GM18507 (cell line): ENCODE data around the gene SNAP91.
"Not testable (repeated sequence)": the region's sequence is repeated elsewhere in the genome, so short reads cannot be mapped to it uniquely, and the experiment has no call there.

ENCODE experiments used
- DNase-seq: peaks from one replicate; pipeline ENCODE4 v3.0.0; 2011; ENCODE audit warnings: low read depth; ENCODE audit not compliant: insufficient read length; ENCODE audit errors: extremely low spot score
- FAIRE-seq: peaks from 2 replicates; lab custom pipeline; 2011; peaks lifted over from hg19 to GRCh38; lab: Jason Lieb, UNC

The SNAP91 gene, protein sequence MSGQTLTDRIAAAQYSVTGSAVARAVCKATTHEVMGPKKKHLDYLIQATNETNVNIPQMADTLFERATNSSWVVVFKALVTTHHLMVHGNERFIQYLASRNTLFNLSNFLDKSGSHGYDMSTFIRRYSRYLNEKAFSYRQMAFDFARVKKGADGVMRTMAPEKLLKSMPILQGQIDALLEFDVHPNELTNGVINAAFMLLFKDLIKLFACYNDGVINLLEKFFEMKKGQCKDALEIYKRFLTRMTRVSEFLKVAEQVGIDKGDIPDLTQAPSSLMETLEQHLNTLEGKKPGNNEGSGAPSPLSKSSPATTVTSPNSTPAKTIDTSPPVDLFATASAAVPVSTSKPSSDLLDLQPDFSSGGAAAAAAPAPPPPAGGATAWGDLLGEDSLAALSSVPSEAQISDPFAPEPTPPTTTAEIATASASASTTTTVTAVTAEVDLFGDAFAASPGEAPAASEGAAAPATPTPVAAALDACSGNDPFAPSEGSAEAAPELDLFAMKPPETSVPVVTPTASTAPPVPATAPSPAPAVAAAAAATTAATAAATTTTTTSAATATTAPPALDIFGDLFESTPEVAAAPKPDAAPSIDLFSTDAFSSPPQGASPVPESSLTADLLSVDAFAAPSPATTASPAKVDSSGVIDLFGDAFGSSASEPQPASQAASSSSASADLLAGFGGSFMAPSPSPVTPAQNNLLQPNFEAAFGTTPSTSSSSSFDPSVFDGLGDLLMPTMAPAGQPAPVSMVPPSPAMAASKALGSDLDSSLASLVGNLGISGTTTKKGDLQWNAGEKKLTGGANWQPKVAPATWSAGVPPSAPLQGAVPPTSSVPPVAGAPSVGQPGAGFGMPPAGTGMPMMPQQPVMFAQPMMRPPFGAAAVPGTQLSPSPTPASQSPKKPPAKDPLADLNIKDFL

GRCh38 chr6:83708970-83709747, at the start of gene SNAP91:
SNAP91 (minus strand) TSS chr6:83709101; CDS start chr6:83707927, 1,174 bp downstream.
- no peak for FAIRE-seq
- no peak for DNase-seq

DNA sequence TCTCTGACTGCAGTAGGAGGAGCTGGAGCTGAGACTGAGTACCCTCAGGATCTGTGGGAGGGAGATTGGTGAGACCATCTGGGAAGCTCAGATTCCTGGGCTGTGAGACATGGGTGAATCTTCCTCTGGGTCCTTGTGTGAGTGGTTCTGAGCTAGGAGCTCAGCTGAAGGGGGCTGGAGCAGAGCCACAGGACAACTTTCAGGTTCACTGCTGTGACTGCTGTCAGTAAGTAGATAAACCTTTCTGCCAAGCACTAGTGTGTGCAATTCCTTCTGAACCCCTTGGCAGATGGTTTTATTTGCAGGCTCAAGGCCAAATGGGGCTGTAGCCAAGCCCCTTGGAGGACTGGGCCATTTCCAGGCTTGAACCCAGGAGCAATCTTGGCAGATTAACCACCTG, 49.6 kb upstream of the SNAP91 start:
- FAIRE-seq (no peak), DNase-seq (no peak)

DNA sequence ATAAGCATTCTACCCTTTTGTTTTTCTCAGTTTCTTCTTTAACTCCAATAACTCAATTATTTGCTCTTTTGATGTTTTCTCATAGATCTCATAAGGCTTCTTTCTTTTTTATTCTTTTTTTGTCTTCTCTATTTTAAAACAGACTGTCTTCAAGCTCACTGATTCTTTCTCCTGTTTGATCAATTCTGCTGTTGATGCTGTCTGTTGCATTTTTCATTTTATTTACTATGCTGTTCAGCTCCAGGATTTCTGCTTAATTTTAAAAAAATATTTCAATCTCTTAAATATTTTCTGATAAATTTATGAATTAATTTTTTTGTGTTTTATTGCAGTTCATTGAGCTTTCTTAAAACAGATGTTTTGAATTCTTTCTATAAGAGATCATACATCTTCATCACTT, 48.1 kb upstream of the SNAP91 start:
- DNase-seq (no peak), FAIRE-seq (no peak)

GRCh38 chr6:83756565-83756964, 47.7 kb upstream of the SNAP91 start:
- FAIRE-seq (no peak), DNase-seq (no peak)

DNA sequence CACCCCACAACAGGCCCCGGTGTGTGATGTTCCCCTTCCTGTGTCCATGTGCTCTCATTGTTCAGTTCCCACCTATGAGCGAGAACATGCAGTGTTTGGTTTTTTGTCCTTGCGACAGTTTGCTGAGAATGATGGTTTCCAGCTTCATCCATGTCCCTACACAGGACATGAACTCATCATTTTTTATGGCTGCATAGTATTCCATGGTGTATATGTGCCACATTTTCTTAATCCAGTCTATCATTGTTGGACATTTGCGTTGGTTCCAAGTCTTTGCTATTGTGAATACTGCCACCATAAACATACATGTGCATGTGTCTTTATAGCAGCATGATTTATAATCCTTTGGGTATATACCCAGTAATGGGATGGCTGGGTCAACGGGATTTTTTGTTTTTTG, 43.5 kb upstream of the SNAP91 start:
- FAIRE-seq, DNase-seq: not testable (repeated sequence)

GRCh38 chr6:83741089-83741488, 32.2 kb upstream of the SNAP91 start:
- DNase-seq (no peak), FAIRE-seq (no peak)

DNA sequence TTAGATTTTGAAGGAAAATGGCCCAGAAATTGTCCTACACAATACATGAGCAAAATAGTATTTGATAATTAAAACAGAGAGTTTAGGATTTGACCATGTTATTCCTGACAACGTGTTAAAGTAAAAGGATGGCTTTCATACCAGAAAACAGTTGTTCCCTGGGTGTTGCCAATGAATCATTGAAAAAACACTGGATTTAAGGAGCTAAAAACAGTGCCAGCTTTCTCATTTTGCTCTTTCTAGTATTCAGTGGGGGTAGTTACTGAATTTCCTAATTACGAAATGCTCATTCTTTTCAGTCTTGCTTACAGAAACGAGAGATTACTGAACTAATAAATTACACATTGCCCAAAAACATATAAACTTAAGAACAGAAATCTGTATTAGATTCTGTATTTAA, 26.6 kb upstream of the SNAP91 start:
- DNase-seq (no peak), FAIRE-seq (no peak)

DNA sequence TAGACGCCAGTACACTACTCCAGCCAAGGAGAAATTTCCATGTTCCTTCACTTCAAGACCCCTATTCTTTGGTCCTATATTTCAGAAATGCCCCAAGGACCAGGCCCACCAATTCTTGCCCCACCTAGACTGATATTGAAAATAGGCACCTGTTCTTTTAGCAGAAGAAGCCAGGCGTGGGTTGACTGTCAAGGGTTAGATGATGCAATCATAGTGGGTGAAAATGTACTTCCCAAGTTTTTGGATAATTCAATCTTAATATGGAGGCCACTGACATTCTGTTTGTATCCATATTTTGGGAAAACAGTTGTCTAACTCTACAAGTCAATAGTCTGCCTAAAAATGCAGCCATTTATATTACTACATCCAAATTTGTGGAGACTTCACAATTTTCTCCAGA, 21.0 kb upstream of the SNAP91 start:
- DNase-seq = no peak
- no peak for FAIRE-seq

GRCh38 chr6:83722876-83723275, 14.0 kb upstream of the SNAP91 start:
- DNase-seq = no peak
- FAIRE-seq = no peak

GRCh38 chr6:83717809-83718208, 8.9 kb upstream of the SNAP91 start:
- FAIRE-seq = no peak

DNA sequence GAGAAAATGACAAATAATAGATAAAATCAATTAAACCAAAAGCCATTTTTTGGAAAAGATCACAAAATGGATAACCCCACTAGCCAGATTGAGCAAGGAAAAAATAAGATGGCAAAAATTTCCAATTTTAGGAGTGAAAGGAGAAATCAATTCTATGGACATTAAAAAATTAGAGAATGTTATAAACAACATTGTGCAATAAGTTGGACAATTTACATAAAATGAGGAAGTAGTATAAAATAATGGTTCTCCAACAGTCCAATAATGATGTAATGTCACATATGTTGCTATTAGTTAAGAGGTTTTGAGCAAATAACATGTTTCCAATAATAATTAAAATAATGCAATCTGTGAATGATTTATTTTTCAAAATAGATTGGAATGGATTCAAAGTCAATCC, 3.1 kb upstream of the SNAP91 start:
- DNase-seq (no peak), FAIRE-seq (no peak)

More at GRCh38 chr6:83717809-83718208, 8.9 kb upstream of the SNAP91 start:
- DNase-seq = no peak

- no peak for FAIRE-seq
- no peak for DNase-seq
Measured at GRCh38 chr6:83709748-83710050, 798 bp upstream of the SNAP91 start.

- FAIRE-seq = no peak
- DNase-seq = no peak
Measured at GRCh38 chr6:83708546-83708969, 343 bp downstream of the SNAP91 start.

DNA sequence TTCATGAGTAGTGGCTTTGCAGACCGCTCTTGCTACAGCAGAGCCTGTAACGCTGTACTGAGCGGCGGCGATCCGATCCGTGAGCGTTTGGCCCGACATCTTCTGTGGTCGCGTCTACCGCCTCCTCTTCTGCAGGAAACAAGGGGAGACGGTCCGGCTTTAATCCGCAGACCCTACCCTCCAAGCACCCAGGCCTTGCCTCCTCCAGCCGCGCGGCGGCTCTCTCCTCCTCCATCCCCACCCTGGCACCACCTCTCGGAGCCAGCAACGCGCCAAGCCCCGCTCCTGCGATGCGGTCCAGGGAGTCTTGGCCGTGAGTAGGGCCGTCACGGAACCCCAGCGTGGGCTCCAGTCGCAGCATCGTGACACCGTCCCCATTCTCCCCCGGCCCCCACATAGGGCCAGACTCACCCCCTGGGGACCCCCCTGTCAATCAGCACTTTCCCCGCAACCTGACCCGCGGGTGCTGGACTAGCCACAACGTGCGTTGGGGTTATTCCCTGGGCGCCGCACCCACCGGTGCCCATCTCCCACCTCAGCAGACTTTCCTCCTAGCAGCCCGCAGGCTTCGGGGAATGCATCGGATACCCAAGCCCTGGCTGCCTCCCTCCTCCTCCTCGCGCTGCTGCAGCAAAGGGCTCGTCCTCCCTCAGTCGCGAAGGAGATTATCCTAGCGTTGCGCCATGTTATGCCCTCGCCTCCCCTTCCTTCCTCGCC, 914 bp downstream of the SNAP91 start:
- no peak for DNase-seq
- FAIRE-seq = no peak

- DNase-seq (no peak), FAIRE-seq (no peak)
Measured at GRCh38 chr6:83702749-83703148, 6.2 kb downstream of the SNAP91 start.

DNA sequence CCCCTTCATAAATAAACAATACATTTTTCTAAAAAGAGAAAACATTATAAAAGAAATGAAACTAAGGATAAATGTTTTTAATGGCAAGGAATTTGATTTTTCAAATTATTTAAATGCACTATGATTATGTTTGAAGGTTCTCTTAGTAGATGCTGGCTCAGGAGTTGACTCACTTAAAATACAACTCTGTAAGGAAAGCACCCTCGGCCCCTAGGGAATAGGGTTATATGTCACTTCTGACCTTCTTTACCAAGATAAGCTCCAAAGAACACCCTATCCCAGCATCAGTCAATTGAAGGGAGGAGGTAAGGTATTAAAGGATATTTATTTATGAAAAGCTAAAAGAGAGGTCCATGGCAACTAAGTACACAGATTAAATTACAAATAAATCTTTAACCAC, 6.8 kb downstream of the SNAP91 start:
- FAIRE-seq = no peak
- DNase-seq = no peak

GRCh38 chr6:83696674-83697073, 12.2 kb downstream of the SNAP91 start:
- FAIRE-seq = no peak
- DNase-seq = no peak

DNA sequence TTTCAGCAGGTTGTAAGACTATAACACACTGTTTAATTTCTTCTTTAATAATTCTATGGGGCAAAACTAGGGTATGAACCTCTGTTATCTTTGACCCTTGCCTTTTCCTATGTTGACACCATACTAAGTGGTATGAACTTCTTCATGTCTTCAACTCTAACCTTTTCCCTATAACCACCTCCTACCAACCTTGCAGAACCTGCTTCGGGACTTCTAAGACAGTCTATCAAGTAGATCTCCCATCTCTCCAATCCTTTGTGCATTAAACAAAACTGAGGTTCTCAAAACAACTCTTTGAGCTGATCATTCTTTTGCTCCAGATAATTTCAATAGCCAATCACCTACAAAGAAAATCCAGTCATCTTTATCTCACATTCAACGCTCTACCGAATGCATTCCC, 23.4 kb downstream of the SNAP91 start:
- no peak for DNase-seq
- no peak for FAIRE-seq

DNA sequence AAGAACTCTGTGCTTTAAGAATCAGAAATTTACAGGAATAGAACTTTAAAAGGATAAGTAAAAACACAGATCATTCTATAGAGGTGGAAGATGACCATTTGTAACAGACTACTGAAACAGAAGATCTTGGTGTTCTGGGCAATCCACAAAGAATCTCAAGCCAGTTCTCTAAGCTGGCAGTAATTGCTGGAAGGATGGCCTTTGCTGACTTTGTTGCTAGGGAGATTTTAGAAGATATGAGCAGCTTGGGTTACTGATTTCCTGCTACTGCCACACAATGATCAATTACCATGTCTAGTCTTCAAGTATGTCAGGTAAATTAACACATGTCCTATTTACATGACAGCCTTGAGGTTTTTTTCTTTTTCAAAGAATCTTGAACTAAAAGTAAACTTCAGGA, 31.1 kb downstream of the SNAP91 start:
- no peak for DNase-seq
- FAIRE-seq = no peak
